Activated CD8-positive, alpha-beta memory T cell treated with anti-CD3 and anti-CD28 coated beads for 4 hours (primary cell): ENCODE data around the gene IRF7.
"Not testable (repeated sequence)": the region's sequence is repeated elsewhere in the genome, so short reads cannot be mapped to it uniquely, and the experiment has no call there.

Experiments used
- DNase-seq, 2 donors: peaks; one replicate each; pipeline ENCODE4 v3.0.0-alpha.2; 2020; ENCODE audit warnings: low read depth in 2 of 2

Gene IRF7

DNA sequence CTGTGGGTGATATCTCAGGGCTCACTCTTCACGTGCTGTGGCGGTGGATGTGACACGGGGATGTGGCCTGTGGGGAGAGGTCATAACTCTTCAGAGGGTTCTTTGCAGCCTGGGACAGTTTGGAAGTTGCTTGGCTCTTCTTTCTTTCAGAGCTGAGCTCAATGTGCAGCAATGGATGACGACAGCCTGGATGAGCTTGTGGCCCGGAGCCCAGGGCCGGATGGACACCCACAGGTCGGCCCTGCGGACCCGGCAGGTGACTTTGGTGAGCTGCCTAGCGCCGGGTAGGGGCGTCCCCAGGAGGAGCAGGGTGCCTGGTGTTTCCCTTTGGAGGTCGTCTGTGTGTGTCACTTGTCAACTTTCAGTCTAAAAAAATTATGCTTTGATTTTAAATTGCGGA, 34.4 kb downstream of the IRF7 start:
- DNase-seq = no peak

DNA sequence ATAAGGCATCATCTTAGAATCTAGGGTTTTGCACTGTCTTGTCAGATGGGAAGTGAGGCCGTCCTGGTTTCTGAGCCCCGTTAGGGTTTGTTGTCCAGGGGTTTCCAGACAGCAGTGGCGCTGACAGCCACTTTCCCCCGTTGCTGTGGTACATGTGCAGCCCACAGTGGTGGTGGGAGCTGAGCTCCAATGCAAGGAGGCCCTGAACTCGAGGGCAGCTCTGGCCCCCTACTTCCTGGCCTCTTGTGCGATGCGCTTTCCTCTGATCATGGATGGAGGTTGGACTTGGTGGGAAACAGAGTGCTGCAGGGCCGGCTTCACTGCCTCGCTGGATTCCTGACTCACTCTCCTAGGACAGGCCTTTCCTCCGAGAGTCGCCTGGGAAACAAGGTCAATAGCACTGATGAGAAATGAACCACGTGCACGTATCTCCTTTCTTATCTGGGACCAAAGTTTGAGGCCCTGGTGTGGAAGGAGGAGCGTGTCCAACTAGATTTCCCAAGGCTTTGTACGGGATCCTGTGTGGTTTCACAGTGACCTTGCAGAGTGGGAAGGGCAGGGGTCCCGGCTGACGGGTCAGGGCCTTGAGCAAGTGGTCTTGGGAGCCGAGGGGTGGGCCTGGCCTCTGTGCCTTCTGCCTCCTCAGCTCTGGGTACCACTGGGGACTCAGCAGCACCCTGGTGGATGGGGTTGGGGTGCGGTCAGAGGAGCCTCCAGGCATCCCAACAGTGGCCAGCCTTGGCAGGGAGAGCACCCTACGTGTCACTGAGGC, 35.7 kb downstream of the IRF7 start:
- no peak for DNase-seq

DNA sequence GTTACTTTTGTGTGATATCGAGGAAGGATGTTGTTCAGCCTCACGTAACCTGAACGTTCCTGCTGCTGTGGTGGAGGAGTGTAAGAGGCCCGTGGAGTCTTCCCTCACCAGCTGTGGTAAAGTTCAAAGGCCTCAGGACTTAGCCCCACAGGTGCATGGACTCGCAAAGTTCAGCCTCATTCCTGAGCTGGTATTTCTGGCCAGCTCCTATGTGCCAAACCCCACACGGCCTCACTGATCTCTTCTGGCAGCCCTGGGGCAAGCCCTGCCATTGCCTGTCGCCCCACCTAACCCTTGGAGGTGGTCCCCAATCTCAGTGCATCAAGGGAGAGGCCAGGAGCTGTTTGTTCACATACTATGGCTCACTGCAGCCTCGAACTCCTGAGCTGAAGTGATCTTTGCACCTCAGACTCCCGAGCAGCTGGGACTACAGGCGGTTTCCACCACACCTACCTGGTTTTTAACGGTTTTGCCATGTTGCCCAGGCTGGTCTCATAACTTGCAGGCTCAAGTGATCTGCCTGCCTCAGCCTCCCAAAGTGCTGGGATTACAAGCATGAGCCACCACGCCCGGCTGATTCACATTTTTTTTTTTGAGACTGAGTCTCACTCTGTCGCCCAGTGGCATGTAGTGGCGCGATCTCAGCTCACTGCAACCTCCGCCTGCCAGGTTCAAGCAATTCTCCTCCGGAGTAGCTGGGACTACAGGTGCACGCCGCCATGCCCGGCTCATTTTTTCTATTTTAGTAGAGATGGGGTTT, 37.3 kb downstream of the IRF7 start:
- DNase-seq = no peak

DNA sequence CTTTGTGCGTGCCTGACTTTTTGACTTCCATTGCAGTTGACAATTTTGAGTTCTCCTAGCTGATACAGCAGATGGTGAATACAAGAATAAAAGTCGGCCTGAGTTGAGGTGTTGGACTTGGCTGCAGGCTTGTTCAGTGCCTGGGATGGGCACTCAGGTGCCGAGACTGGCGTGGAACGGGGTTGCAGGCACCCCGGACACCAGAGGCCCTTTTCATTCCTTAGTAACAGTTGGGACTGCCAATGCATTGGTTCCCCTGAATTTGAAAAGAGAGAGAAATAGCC, 38.2 kb downstream of the IRF7 start:
- no peak for DNase-seq

DNA sequence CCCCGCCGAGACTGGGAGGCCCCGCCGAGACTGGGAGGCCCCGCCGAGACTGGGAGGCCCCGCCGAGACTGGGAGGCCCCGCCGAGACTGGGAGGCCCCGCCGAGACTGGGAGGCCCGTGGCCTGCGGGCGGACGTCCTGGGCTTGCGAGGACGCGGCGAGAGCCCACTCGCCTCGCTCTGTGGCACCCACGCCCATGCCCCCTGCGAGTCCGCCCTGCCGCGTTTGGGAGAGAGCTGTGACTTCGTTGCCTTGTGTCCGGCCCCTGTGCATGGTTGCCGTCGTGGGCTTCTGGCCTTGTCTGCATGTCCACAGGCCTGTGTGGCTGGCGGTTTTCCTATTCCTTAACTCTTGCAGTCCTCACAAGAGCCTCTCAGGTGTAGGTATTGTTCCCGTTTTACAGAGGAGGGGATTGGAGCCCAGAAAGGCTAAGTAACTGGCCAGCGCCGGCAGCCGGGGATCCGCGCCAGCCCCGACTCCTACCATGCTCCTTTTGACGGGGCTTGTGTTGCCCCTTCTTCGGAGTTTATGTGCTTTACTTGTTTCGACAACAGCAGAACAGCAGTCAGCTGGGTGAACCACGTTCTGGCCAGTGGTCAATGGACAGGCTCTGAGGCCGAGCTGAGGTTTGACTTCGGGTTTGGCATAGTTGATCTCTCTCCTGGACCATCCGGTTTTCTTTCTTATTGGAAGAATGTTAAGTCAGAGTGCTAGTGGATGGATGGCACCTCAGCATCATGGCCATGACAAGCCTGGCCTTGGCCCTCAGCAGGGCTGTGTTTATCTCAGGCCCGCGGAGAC, 38.7 kb downstream of the IRF7 start:
- DNase-seq = no peak

DNA sequence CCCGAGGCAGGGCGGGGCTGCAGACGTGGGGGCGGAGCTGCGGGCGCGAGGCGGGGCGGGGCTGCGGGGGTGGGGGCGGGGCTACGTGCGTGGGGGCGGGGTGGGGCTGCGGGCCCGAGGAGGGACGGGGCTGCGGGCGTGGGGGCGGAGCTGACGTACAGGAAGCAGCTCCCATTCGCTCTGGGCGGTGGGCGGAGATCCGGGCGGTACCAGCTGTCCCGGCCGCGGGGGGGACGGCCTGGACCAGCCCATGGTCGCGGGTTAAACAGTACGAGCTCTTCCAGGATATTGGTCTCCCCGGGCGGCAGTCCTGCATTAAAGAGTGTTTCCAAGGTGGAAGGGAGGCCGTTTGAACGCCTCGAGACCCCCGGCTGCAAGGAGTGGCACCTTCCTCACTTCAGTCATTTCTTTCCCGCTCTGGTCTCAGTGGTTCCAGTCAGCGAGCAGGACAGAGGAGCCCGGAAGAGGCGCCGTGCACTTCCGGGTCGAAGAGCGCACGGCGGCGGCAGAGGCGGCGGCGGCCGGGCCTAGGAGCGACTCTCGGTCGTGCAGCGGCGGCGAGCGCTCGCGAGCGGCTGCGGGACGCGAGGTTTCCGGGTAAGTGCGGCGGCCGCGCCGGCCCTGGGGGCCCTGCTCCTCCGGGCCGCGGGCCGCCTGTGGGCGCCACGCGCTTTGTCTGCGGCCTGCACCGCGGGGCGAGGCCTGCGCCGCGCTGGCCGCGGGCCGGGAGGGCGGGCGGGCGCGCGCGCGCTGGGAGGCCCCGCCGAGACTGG, 39.6 kb downstream of the IRF7 start, which contains the start of gene PHRF1:
TSS of gene PHRF1 (plus strand) at position 475 of the 773 bp plus-strand sequence. CDS start 5,043 bp downstream, outside the sequence.
- DNase-seq = peak; percentile 90 to 95

DNA sequence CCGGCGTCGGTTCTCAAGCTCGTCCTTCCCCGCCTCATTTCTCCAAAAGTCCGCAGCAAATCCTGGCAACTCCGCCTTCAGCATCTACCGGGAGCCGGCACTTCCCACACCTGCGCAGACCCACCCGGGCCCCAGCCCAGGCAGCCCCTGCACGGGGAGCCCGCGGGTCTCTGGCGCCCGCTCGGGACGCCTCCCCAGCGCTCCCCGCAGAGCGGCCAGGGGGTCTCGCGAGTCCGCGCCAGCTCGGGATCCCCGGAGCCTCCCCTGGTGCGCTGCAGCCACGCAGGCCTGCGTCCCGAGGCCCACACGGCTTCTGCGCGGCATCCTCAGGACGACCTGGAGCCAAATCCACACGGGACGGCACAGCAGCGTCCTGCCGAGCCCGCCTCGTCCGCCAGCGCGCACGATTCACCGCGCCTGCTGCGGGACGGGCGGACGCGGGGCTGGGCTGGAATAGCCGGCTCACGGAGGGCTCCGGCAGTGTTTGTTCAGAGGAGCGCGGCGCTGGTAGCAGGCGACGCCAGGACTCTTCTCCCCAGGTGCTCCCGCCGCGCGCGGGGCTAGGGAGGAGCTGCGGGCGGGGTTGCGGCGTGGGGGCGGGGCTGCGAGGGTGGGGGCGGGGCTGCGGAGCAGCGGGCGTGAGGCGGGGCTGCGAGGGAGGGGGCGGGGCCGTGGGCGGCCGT, 40.3 kb downstream of the IRF7 start:
- DNase-seq = no peak

DNA sequence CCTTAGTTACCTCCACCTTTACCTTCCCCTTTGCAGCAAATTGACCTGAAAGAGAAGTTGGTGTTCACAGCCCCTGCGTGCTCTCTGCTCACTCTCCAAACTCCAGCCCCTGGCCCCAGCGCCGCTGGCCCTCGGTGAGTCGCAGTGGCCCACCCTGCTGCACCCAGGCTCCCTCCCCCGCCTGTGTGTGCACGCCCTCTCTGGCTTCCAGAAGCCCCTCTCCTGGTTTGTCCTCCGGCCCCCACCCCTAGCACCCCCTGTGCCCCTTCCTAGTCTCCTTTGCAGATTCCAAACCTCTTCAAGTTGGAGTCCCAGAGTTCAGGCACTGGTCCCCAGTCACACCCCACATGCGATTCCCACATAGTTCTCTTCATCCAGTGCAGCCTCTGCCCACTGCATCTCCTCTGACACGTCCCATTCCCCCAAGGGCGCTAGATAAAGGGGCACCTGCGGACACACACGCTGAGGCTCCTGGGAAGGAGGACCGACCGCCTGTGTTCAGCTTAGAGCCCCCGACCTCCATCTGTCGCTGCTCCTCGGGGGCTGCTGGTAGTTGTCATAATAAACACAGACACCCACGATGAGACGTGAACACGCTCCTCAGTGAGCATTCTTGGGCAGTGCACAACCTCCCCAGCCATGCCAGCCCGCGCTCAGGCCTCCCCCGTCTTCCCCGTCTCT, 41.0 kb downstream of the IRF7 start:
- DNase-seq = no peak

DNA sequence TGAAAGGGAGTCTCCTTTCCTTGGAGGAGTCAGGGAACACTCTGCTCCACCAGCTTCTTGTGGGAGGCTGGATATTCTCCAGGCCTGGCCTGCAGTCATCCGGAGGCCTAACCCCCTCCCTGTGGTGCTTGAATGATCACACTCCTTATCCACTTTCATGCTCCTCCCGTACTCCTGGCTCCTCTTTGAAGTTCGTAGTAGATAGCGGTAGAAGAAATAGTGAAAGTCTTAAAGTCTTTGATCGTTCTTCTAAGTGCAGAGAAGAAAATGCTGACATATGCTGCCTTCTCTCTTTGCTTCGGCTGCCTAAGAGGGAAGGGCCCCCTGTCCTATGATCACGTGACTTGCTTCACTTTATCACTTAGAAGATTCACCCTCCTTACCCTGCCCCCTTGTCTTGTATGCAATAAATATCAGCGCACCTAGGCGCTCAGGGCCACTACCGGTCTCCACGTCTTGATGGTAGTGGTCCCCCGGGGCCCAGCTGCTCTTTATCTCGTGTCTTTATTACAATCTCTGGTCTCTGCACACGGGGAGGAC, 41.6 kb downstream of the IRF7 start:
- DNase-seq = not testable (repeated sequence)

DNA sequence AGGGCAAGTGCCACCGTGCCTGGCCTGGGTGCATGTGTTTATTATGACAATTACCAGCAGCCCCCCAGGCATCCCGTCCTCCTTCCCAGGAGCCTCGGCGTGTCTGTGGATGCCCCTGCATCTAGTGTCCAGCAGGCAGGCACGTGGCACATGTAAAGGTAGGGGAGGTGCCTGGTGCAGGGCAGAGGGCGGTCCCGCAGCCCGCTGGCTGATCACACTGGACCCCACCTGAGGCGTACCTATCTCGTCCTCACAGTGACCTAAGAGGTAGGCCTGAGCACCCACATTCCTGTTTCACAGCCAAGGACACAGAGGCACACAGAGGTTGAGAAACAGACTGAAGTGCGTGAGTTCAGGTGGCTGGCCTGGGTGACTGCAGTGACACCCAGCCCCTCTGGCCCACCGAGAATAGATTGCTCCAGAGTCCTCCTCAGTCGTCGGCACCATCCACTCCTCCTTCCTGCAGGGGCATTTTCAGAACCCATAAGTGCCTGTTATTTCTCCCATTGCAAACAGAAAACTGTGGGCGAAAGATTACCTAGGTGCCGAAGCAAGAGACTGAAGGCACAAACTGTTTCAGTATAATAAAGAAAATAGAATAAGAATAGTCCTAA, 42.5 kb downstream of the IRF7 start:
- DNase-seq = no peak

DNA sequence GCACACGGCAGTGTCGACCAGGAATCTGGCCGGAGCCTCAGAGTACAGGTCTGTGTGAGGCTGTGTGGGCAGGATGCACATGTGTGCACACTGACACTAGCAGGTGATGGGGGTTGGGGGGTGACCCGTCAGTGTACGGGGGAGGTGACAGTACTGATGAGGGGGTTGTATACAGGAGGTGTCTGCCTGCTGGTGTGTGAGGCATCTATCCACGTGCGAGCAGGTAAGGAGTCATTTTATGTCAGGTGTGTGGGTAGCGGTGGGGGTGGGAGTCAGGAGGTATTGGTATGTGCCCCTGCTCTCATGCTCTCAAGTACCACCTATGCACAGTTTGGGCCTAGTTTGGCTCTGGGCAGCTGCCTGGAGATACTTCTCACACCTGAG, 44.0 kb downstream of the IRF7 start:
- no peak for DNase-seq

DNA sequence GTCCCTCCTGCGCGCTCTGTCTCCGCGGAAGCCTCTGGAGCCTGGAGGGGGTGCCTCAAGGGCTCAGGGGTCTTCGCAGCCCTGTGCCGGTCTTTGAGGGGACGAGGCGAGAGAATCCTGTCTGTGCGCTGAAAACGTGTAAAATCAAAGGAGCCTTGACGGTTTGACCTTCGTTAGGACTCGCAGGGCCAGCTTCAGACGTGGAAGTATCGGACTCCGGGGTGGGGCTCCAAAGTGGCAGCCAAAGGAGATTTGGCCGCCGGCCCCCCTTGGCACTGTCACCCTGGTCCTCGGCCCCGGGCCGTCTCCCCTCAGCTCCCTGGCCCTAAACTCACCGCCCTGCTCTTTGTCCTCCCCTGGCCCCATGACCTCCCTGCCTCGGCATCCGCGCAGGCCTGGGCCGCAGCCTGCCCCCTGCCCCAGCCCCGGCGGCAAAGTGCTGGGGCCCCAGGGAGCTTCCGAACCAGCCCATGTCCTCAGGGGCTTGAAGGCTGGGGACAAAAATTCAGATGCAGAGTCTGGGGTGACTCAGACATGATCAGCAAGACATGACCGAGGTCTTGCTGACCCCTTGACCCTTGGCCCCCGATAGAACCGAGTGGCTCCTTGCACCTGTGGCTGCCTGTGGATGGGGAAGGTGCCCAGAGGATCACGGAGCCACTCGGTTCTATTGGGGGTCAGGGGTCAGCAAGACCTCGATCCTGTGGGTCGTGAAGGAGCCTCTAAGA, 46.4 kb downstream of the IRF7 start:
- no peak for DNase-seq

DNA sequence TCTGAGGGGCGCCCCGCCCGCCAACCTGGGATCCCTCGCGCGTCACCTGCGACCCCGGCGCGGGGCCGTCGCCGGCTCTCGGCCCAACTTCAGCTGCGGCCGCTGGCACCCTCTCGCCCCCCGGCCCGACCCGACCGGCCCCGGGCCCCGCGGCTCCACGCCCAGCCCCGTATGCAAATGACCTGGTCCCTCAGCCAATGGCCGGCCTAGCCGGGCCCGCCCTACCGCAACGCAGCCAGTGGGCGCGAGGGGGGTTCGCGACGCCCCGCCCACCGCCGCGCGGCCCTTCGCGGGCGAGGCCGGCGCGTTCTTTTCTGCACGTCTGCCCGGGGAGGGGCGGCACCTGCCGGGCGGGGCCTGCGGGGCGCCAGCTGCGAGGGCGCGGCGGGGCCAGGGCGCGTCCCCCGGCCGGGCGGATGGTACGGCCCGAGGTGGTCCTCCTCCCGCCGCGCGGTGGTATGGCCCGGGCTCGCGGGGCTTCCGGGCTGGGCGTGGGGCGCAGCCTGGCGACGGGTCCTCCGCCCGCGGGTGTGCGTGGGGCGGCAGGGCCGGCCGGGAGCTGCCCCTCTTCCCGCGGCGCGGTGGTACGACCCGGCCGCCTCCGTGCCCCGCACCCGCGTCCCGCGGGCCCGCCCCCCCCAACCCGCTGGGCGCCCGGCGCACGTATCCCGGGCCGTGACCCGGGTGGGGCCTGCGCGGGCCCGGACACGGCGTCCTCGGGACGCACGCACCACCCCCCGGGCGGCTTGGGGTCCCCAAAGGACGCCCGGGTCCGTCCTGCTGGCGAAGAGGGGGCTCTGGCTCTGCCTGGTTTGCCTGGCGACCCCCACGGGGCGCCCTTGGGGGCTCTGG, 47.2 kb downstream of the IRF7 start:
- peak; percentile 77 to 78 for DNase-seq

DNA sequence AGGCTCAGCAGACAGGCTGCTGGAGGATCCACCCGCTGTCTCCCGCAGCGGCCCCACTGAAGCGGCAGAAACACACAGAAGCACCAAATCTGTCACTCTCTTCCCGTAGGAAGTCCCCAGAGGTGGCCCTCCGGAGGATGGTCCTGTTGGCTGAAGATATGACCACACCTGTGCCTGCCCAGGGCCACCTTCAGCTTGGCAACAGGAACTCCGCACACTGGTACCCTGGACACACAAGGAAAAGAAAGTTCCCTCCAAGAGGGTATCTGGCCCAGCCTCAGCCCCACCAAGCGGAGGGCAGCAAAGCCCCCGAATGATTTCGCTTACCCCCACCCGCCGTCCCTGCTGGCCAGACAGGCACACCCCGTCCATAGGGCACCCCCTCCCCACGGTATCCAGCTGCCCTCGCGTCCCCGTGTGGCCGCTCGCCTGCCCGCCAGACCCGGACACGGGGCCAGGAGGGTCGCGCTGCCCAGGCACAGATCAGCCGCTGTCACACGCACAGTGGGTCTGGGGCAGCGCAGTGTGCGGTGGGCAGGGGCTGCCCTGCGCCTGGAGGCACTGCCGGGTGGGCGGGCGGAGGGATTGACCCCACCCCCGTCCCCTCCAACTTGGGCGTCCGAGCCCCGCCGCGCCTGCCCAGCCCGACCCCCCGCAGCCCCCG, 48.0 kb downstream of the IRF7 start:
- DNase-seq = no peak

DNA sequence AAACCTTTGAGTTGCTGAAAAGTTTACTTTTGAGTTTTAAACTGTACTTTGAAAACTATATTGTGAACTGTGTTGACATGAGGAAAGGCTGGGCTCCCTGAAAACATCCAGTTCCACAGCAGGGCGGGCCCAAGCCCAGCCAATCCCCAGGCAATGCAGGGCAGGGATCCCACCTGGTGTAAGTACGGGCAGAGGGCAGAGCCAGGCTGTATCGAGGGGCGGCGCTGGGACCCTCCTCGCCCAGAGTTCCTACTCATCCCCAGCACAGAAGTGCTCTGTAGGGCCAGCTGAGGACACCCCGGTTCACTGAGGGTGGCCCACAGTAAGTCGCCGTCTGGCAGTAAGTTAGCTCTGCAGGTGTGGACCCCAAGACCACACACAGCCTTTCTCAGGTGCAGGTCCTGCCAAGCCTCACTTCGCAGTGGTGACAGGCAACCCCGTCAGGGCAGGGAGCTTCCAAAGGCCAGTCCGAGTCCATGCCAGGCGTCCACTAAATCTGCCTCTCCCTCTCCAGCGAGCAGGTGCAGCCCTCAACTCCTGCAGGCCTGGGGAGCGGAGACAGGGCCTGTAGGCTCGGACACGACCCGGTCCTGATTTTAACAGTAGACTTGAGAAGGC, 48.6 kb downstream of the IRF7 start:
- no peak for DNase-seq

DNA sequence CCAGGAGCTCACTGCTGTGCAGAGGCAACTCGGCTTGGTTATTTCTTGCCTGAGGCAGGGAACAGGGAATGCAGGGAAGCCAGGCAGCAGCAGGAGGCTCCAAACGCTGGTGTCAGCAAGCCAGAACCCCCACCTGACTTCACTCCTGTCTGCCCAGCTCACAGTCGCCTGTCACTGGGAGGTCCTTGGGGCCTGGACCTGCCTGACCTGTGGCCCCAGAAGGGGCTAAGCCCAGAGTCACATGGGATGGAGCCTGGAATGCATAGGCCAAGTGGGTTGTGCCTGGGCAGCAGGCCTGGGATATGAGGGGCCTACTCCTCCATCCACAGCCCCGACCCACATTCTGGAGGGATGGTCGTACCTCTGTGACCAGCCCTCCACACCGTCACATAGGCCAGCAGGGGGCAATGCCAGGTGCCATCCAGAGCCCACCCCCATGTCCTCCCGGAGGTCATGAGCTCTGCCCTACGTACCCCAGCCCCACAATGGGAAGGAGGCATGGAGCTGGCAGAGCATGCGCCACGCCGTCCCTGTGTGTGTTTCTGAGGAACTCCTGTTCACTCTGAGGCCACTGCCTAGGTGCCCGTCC, 49.7 kb downstream of the IRF7 start:
- DNase-seq = no peak
